Glutamatergic neuron (in vitro differentiated cells): ENCODE results near the gene ABCG1. TPM values are rescaled to one million over a fixed set of nuclear protein-coding genes. Genes with fewer than 3 reads are reported as not detected.
A peak's percentile ranks its signal among the peaks of the same experiment; 100 is the strongest.

Source experiments
- DNase-seq: peaks from one replicate; pipeline ENCODE4 v3.0.0; 2022
- H3K27ac Mint-ChIP-seq: one replicate; pipeline ENCODE4 v1.8.0; 2020; ENCODE audit warnings: mild to moderate bottlenecking, mixed read lengths, inconsistent platforms; ENCODE audit not compliant: unreplicated experiment
- H3K27me3 Mint-ChIP-seq: one replicate; pipeline ENCODE4 v1.8.0; 2020; ENCODE audit warnings: mild to moderate bottlenecking, moderate library complexity, mixed read lengths, inconsistent platforms; ENCODE audit not compliant: unreplicated experiment
- H3K36me3 Mint-ChIP-seq: one replicate; pipeline ENCODE4 v1.8.0; 2020; ENCODE audit warnings: mild to moderate bottlenecking, mixed read lengths, inconsistent platforms; ENCODE audit not compliant: unreplicated experiment
- H3K4me1 Mint-ChIP-seq: one replicate; pipeline ENCODE4 v1.8.0; 2020; ENCODE audit warnings: mild to moderate bottlenecking, low read depth, mixed read lengths, inconsistent platforms; ENCODE audit not compliant: unreplicated experiment
- H3K4me3 Mint-ChIP-seq: one replicate; pipeline ENCODE4 v1.8.0; 2020; ENCODE audit warnings: mild to moderate bottlenecking, mixed read lengths, inconsistent platforms; ENCODE audit not compliant: unreplicated experiment
- H3K9me3 Mint-ChIP-seq: one replicate; pipeline ENCODE4 v1.8.0; 2020; ENCODE audit warnings: mild to moderate bottlenecking, moderate library complexity, mixed read lengths, inconsistent platforms; ENCODE audit not compliant: unreplicated experiment
- CTCF ChIP-seq: fragments of 200-600 bp; sonication (generic); IDR thresholded peaks from one replicate; pipeline ENCODE4 v1.5.0; 2021; ENCODE audit not compliant: partially characterized antibody, unreplicated experiment
- long read RNA-seq: library from polyadenylated mRNA; unstranded; transcript quantifications from one replicate; pipeline ENCODE4 v2.0.0, GENCODE V29; 2020; ENCODE audit not compliant: unreplicated experiment
- total RNA-seq: library from RNA; stranded (reverse); fragmentation: NEBNext Ultra II Directional; extraction: Animal tissue kit (Norgen Biotek cat#: 25700); gene quantifications from one replicate; pipeline ENCODE4 v1.2.1, GENCODE V29; 2021; ENCODE audit not compliant: unreplicated experiment

The ABCG1 gene
- 31.9 TPM for total RNA-seq
- long read RNA-seq, partial matches to known transcripts, result 1 of 6 reads
- long read RNA-seq, other reads (novel, unspliced or antisense), result 1 of 6 reads

GRCh38 chr21:42218836-42219605, at the start of gene ABCG1:
TSS of gene ABCG1 (plus strand) at chr21:42219140. CDS start at chr21:42219263, 123 bp downstream.
- H3K9me3 Mint-ChIP-seq, result no peaks in the 10 kb centered on the region
- peaks cover 4% of the 10 kb centered on the region for H3K27me3 Mint-ChIP-seq
- peak; percentile 73 for DNase-seq
- H3K27ac Mint-ChIP-seq, result peak within 1 kb of the TSS; percentile 85
- no peak for TF ChIP-seq CTCF
- H3K4me1 Mint-ChIP-seq, result peaks cover 24% of the 10 kb centered on the region
- peak within 1 kb of the TSS; percentile 94 for H3K4me3 Mint-ChIP-seq
- peaks cover 16% of the 10 kb centered on the region for H3K36me3 Mint-ChIP-seq

- Mint-ChIP-seq H3K4me3 (no peak overlapping the region), H3K27ac (no peak overlapping the region), H3K4me1 (peaks cover 2% of the 10 kb centered on the region), H3K27me3 (peaks cover 1% of the 10 kb centered on the region), H3K36me3 (peaks cover 8% of the 10 kb centered on the region), H3K9me3 (no peaks in the 10 kb centered on the region)
- no peak for DNase-seq
- TF ChIP-seq CTCF, result no peak
Observed at GRCh38 chr21:42169758-42170157, 49.2 kb upstream of the ABCG1 start.

- Mint-ChIP-seq H3K4me3 (no peak overlapping the region), H3K27me3 (peaks cover 1% of the 10 kb centered on the region), H3K36me3 (peaks cover 9% of the 10 kb centered on the region), H3K4me1 (peaks cover 2% of the 10 kb centered on the region), H3K9me3 (no peaks in the 10 kb centered on the region), H3K27ac (no peak overlapping the region)
- no peak for DNase-seq
- TF ChIP-seq CTCF, result no peak
Observed at GRCh38 chr21:42171091-42172053, 47.6 kb upstream of the ABCG1 start.

- no peak overlapping the region for H3K4me3 Mint-ChIP-seq
Observed at GRCh38 chr21:42172596-42173483, 46.1 kb upstream of the ABCG1 start.

More at GRCh38 chr21:42172596-42173483, 46.1 kb upstream of the ABCG1 start:
- Mint-ChIP-seq H3K27ac (no peak overlapping the region), H3K36me3 (peaks cover 9% of the 10 kb centered on the region), H3K4me1 (peaks cover 2% of the 10 kb centered on the region), H3K9me3 (no peaks in the 10 kb centered on the region), H3K27me3 (peaks cover 1% of the 10 kb centered on the region)
- no peak for DNase-seq
- TF ChIP-seq CTCF, result no peak
